Measurements from ENCODE around the gene DMD.
"Not testable (repeated sequence)": the region's sequence is repeated elsewhere in the genome, so short reads cannot be mapped to it uniquely, and the experiment has no call there.

The DMD gene

GRCh38 chrX:33211356-33212260 lies at the start of gene DMD:
TSS of gene DMD (minus strand) at chrX:33211549. CDS start at chrX:33211312, 237 bp downstream.
- DNase-seq, result peak; percentile 83

GRCh38 chrX:33252306-33252825 lies 41.0 kb upstream of the DMD start:
- DNase-seq, result peak; percentile 0

GRCh38 chrX:33218819-33219218 lies 7.5 kb upstream of the DMD start:
- DNase-seq, result no peak

GRCh38 chrX:33210156-33210555 lies 1.2 kb downstream of the DMD start:
- no peak for DNase-seq

- no peak for DNase-seq
Observed at GRCh38 chrX:33207056-33207455, 4.3 kb downstream of the DMD start.

GRCh38 chrX:33205321-33205720 lies 6.0 kb downstream of the DMD start:
- DNase-seq, result no peak

GRCh38 chrX:33204889-33205288 lies 6.5 kb downstream of the DMD start:
- peak; percentile 37 for DNase-seq

GRCh38 chrX:33198561-33199279 lies 12.6 kb downstream of the DMD start:
- DNase-seq, result no peak

- DNase-seq, result no peak
Observed at GRCh38 chrX:33195698-33196097, 15.7 kb downstream of the DMD start.

- DNase-seq, result peak; percentile 43
Observed at GRCh38 chrX:33194876-33195433, 16.4 kb downstream of the DMD start.

GRCh38 chrX:33194289-33194688 lies 17.1 kb downstream of the DMD start:
- DNase-seq, result no peak

- DNase-seq, result peak; percentile 42
Observed at GRCh38 chrX:33190016-33190415, 21.3 kb downstream of the DMD start.

- no peak for DNase-seq
Observed at GRCh38 chrX:33188881-33189280, 22.5 kb downstream of the DMD start.

GRCh38 chrX:33188286-33188685 lies 23.1 kb downstream of the DMD start:
- DNase-seq, result no peak

GRCh38 chrX:33184803-33185202 lies 26.5 kb downstream of the DMD start:
- not testable (repeated sequence) for DNase-seq

GRCh38 chrX:33183361-33183760 lies 28.0 kb downstream of the DMD start:
- peak; percentile 60 for DNase-seq

- DNase-seq, result no peak
Observed at GRCh38 chrX:33178690-33179089, 32.7 kb downstream of the DMD start.

- DNase-seq, result no peak
Observed at GRCh38 chrX:33178218-33178617, 33.1 kb downstream of the DMD start.

- DNase-seq, result no peak
Observed at GRCh38 chrX:33175201-33175600, 36.1 kb downstream of the DMD start.

- DNase-seq, result no peak
Observed at GRCh38 chrX:33171041-33171440, 40.3 kb downstream of the DMD start.

GRCh38 chrX:33161829-33162228 lies 49.5 kb downstream of the DMD start:
- DNase-seq, result no peak

GRCh38 chrX:33160273-33160672 lies 51.1 kb downstream of the DMD start:
- DNase-seq, result no peak

GRCh38 chrX:33156152-33156726 lies 55.1 kb downstream of the DMD start:
- DNase-seq, result peak; percentile 8
